ENCODE measurements around the gene SUPT3H. TPM values are rescaled to one million over a fixed set of nuclear protein-coding genes. Genes with fewer than 3 reads are reported as not detected.
A peak's percentile ranks its signal among the peaks of the same experiment; 100 is the strongest.

The SUPT3H gene
- total RNA-seq, 1 donor from 2014 or later: 6.7 TPM

DNA sequence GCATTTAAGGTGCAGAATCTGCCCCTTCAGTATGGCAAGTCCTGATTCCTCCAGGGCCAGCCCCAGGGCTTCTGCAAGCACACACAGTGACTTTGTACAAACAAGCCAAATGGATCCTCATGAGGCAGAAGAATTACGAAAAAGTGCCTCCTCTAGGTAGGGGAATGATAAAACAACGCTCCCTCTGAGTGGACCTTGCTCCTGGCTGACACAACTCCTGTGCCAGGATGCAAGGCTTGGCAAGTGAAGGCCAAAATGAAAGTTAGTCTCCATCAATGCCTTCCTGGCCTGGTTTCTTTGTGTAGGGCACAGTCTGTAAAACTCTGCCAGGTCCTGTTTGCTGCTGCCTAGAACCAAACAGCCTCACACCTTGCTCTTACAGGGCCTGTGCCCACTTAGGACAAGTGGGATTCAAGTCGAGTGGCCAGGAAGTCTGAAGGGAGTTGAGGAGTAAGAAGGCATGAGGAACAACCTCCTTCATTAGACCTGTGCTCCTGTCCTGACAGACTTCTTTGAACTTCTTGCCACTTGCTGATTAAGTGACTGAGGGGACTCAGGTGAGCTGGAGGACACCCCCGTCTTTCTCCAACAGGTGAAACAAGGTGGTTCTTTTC is 573.1 kb downstream of the SUPT3H start:
- no peak overlapping the region for H3K4me3 ChIP-seq
- H3K36me3 ChIP-seq: no peaks in the 10 kb centered on the region
- TF ChIP-seq, protein P1, sequence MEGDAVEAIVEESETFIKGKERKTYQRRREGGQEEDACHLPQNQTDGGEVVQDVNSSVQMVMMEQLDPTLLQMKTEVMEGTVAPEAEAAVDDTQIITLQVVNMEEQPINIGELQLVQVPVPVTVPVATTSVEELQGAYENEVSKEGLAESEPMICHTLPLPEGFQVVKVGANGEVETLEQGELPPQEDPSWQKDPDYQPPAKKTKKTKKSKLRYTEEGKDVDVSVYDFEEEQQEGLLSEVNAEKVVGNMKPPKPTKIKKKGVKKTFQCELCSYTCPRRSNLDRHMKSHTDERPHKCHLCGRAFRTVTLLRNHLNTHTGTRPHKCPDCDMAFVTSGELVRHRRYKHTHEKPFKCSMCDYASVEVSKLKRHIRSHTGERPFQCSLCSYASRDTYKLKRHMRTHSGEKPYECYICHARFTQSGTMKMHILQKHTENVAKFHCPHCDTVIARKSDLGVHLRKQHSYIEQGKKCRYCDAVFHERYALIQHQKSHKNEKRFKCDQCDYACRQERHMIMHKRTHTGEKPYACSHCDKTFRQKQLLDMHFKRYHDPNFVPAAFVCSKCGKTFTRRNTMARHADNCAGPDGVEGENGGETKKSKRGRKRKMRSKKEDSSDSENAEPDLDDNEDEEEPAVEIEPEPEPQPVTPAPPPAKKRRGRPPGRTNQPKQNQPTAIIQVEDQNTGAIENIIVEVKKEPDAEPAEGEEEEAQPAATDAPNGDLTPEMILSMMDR (IDR thresholded peaks at IDR 0.05): no peak
- H3K27ac ChIP-seq: no peak overlapping the region
- intact Hi-C loops (cut with DNase I): no loop called here
- no peak for DNase-seq
- H3K4me1 ChIP-seq: peaks cover 15% of the 10 kb centered on the region
- H3K27me3 ChIP-seq (ENCODE audit: low read depth): no peaks in the 10 kb centered on the region
- no peaks in the 10 kb centered on the region for H3K9me3 ChIP-seq
- ATAC-seq: peak in 1 of 2 donors; percentile 47

DNA sequence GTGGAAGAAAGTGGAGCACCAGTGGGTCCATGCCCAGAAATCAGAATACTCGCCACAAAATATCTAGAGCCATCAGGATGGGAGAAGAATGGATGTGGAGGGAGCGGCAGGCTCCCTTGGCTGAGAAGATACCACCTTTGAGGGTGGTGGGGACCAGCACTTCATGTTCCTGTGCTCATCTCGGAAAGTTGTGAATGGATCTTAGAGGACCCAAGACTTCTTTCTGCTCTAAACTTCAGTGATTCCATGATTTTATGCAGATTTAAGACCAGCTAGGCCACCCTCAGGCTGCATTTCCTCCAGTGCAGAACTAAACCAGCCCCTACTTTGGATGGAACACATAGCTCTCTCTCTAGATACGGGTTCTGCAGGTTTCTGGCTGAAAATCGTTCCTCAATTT is 573.7 kb downstream of the SUPT3H start:
- DNase-seq: no peak
- Histone ChIP-seq H3K4me1 (peaks cover 16% of the 10 kb centered on the region), H3K27me3 (ENCODE audit: low read depth) (no peaks in the 10 kb centered on the region), H3K36me3 (no peaks in the 10 kb centered on the region), H3K27ac (no peak overlapping the region), H3K9me3 (no peaks in the 10 kb centered on the region), H3K4me3 (no peak overlapping the region)
- intact Hi-C loops (cut with DNase I): no loop called here
- TF ChIP-seq, protein P1 (IDR thresholded peaks at IDR 0.05): no peak
- ATAC-seq: no peak

DNA sequence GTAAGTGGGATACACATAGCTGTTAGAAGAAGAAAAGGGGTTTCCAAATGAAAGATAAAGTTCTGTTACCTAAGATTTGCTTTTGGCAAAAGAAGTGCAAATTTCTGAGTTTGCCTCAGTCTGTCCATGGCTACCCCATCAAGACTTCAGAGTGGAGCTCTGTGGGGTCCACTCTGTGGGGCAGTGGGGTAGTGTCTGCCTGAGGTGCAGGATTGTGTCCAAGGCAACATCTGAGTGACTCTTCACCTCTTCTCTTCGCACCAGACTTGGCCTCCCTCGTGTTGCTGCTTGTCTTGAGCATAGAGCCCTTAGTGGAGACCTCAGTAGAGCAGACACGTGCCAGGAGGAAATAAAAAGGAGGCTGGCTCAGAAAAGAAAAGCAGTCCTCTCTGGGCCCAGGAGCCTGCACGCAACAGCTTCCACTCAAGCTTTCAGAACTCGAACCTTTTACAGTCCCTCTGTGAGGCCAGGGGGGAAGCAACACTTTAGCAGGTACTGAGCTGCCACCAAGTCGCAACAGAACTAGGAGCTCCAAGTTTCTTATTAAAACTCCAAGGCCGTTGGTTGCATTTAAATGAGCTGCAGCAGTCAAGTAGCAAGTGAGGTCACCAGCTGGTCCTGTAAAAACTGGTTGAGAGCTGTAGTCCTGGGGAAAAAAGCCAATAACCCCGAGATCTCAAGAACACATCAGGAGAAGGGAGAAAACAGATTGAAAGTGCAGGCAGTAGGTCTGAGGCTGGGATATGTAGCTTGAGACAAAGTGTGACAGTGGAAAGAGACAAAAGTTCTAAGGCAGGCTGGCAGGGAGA is 576.7 kb downstream of the SUPT3H start:
- TF ChIP-seq, protein P1 (IDR thresholded peaks at IDR 0.05): no peak
- H3K4me1 ChIP-seq: peaks cover 16% of the 10 kb centered on the region
- no peaks in the 10 kb centered on the region for H3K36me3 ChIP-seq
- intact Hi-C loops (cut with DNase I): no loop called here
- no peak overlapping the region for H3K27ac ChIP-seq
- ATAC-seq: no peak
- no peaks in the 10 kb centered on the region for H3K9me3 ChIP-seq
- H3K4me3 ChIP-seq: no peak overlapping the region
- no peak for DNase-seq
- H3K27me3 ChIP-seq (ENCODE audit: low read depth): no peaks in the 10 kb centered on the region

DNA sequence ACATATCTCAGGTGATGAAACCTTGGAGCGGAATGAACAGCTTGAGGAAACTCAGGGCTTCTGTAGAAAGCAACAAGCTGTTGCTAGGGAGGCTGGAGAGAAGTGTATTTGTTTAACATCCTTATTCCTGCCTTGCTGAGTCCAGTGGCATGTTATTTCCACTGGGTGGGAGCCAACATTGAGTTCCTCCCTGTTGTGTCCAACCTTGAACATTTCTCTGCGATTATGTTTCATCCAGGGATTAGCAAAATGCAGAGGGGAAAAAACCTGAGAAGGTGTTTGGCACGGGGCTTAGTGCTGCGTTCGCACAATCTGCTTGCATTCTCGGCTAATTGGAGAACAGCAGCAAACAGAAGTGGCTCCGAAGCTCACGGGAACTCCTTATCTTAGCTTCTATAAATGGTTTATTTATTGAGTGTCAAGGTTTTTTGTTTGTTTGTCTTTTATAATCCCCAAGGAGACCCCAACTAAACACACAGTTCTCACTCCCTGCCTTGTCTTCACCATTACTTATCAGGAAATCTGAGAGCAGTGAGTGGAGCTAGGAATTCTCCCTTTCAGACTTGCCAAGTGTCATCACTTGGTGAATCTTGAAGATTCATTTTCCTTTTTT is 577.5 kb downstream of the SUPT3H start:
- peak overlapping the region; percentile 20 for H3K27ac ChIP-seq
- H3K9me3 ChIP-seq: no peaks in the 10 kb centered on the region
- H3K27me3 ChIP-seq (ENCODE audit: low read depth): no peaks in the 10 kb centered on the region
- no peak overlapping the region for H3K4me3 ChIP-seq
- DNase-seq: no peak
- intact Hi-C loops (cut with DNase I): no loop called here
- peak; percentile 84 to 86 for ATAC-seq
- peaks cover 16% of the 10 kb centered on the region for H3K4me1 ChIP-seq
- H3K36me3 ChIP-seq: no peaks in the 10 kb centered on the region
- TF ChIP-seq, protein P1 (IDR thresholded peaks at IDR 0.05): no peak

DNA sequence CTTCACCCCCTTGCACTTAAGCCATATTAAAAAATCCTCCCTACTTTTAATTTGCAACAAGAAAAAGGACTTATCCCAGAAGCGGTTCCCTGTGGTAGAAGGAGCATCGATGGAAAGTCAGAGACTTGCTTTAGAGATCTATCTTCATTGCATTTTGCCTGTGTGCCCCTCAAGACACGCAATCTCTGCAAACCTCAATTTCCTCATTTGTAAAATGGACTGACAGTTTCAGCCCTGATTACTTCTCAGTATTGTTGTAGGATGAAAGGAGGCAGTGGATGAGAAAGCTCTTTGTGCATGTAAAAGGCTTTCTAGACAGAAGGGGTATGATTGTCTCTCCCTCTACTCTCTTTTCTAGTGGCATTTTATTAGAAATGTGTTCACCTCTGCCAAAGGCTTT is 580.0 kb downstream of the SUPT3H start:
- Histone ChIP-seq H3K9me3 (no peaks in the 10 kb centered on the region), H3K4me1 (peaks cover 16% of the 10 kb centered on the region), H3K27ac (no peak overlapping the region), H3K36me3 (no peaks in the 10 kb centered on the region), H3K27me3 (ENCODE audit: low read depth) (no peaks in the 10 kb centered on the region), H3K4me3 (no peak overlapping the region)
- TF ChIP-seq, protein P1 (IDR thresholded peaks at IDR 0.05): no peak
- ATAC-seq: no peak
- intact Hi-C loops (cut with DNase I): no loop called here
- DNase-seq: no peak
